SJSA1 (cell line): ENCODE measurements around the gene GRWD1. TPM values are rescaled to one million over a fixed set of nuclear protein-coding genes. Genes with fewer than 3 reads are reported as not detected.

Experiments used
- DNase-seq, 2 experiments: peaks; one replicate each; pipeline ENCODE4 v3.0.0-alpha.2; 2015 to 2020; ENCODE audit warnings: low spot score in 2 of 2, low read depth in 1 of 2
- H3K27ac ChIP-seq: fragments of 250-450 bp; sonication (Bioruptor Pico); 2 replicates; pipeline ENCODE4 v1.5.1; 2020; ENCODE audit warnings: mild to moderate bottlenecking, moderate library complexity
- H3K27me3 ChIP-seq: fragments of 250-450 bp; sonication (Bioruptor Pico); replicated peaks from 2 replicates; pipeline ENCODE4 v1.5.1; 2020; ENCODE audit warnings: mild to moderate bottlenecking, moderate library complexity
- H3K36me3 ChIP-seq: fragments of 250-450 bp; sonication (Bioruptor Pico); 2 replicates; pipeline ENCODE4 v1.5.1; 2020; ENCODE audit warnings: mild to moderate bottlenecking
- H3K4me1 ChIP-seq: fragments of 250-450 bp; sonication (Bioruptor Pico); replicated peaks from 2 replicates; pipeline ENCODE4 v1.6.1; 2021; ENCODE audit warnings: mild to moderate bottlenecking
- H3K4me3 ChIP-seq: fragments of 250-450 bp; sonication (Bioruptor Pico); 2 replicates; pipeline ENCODE4 v1.5.1; 2020; ENCODE audit warnings: mild to moderate bottlenecking
- H3K9me3 ChIP-seq: fragments of 250-450 bp; sonication (Bioruptor Pico); replicated peaks from 2 replicates; pipeline ENCODE4 v1.5.1; 2020; ENCODE audit warnings: mild to moderate bottlenecking
- total RNA-seq: library from RNA; depleted of rRNA; stranded (reverse); fragments of >200 nt; shearing (Covaris generic); gene quantifications from 2 replicates; pipeline ENCODE4 v1.2.3, GENCODE V29; 2014; rRNA removed

GRWD1 gene
- 50.5 and 73.1 TPM in 2 replicates for total RNA-seq

DNA sequence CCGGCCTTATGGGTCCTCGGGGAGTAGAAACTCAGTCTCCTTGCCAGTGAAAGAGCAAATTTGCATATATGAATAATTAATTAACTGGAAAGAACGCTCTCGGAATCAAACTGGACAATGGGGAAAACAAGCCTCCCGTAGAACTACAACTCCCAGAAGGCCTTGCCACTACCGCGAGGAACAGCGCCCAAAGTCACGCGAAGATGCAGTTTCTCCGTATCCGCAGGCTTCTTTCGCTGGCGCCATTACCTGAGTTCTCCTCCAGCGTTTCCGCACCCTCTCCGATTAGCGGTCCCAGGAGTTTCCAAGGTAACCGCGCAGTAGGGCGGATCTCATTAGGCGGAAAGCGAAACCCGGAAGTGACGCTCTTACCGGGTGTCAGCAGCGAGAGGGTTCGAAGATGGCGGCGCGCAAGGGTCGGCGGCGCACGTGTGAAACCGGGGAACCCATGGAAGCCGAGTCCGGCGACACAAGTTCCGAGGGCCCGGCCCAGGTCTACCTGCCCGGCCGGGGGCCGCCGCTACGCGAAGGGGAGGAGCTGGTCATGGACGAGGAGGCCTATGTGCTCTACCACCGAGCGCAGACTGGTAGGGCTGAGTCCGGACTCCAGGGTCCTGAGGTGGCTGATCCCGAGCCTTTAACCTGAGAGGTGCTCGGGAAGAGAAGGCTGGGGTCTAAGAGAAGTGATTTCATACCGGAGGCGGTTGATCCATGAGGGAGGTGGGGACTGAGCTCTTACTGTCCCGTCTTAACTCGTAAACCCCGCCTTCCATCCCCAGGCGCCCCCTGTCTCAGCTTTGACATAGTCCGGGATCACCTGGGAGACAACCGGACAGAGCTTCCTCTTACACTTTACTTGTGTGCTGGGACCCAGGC, at the start of gene GRWD1:
TSS of gene GRWD1 (plus strand) at position 378 of the 876 bp plus-strand sequence. CDS start at position 401, 23 bp downstream.
- H3K4me3 ChIP-seq, result peak within 1 kb of the TSS; percentile 84

DNA sequence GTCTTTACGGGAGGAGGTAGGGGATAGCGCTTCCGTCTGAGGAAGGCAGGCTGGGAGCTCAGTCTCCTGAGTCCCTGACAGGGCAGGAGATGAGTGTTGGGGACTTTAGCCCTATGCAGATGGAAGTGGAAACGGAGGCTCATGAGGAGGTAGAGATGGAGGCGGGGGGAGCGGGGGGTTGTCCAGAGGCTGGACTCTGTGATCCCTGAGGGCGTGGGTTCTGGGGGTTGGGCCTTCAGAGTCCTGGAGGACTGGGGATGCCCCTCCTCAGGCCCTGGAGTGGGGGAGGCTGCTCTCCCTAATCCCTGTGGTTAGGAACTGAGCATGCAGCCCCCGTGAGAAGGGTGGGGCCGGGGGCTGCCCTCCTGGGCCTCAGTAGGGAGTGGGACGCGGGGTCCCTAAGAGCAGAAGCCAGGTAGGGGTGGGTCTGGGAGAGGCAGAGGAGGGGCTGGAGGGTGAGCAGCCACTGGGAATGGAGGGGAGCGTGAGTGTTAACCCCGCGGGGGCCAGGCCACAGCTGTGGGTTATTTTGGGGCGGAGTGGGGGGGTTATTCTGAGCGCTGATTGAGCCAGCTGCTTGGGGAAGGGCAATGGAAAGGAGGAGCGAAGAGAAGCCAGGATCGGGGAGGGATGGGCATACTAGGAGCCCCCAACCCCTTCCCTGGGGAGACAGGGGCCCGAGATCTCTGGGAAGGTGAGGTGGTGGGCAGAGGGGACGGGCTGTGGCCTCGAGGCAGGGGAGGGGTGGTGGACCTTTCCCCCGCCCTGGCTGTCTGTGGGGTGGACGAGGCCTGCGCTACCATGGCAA, 49.6 kb upstream of the GRWD1 start:
- DNase-seq, result no peak
- H3K4me1 ChIP-seq, result peaks cover 26% of the 10 kb centered on the region
- H3K27ac ChIP-seq, result no peak overlapping the region
- H3K36me3 ChIP-seq, result no peaks in the 10 kb centered on the region
- peaks cover 47% of the 10 kb centered on the region for H3K27me3 ChIP-seq
- H3K9me3 ChIP-seq, result no peaks in the 10 kb centered on the region
- H3K4me3 ChIP-seq, result no peak overlapping the region

More for the DNA sequence above, at the start of gene GRWD1:
- no peaks in the 10 kb centered on the region for H3K9me3 ChIP-seq
- H3K36me3 ChIP-seq, result peaks cover 49% of the 10 kb centered on the region
- peaks cover 29% of the 10 kb centered on the region for H3K4me1 ChIP-seq
- peaks cover 16% of the 10 kb centered on the region for H3K27me3 ChIP-seq
- H3K27ac ChIP-seq, result peak within 1 kb of the TSS; percentile 87
- peak; percentile 92 to 96 for DNase-seq

DNA sequence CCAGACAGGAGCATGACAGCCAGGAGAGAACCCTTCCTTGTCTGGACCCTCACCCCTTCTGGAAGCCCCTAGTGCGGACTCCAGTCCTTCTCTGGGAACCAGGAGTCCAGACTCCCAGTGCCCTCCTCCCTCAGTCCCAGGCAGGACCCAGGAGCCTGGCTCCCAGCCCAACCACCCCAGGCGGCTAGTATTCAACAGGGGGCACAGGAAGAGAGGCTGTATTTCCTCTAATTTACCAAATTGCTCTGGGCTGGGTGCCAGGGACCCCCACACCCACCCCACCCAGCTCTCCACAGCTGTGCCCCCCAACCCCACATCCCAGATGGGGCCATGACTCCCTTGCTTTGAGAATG, 49.0 kb upstream of the GRWD1 start:
- Histone ChIP-seq H3K4me1 (peaks cover 26% of the 10 kb centered on the region), H3K27me3 (peaks cover 47% of the 10 kb centered on the region), H3K27ac (no peak overlapping the region), H3K36me3 (no peaks in the 10 kb centered on the region), H3K9me3 (no peaks in the 10 kb centered on the region), H3K4me3 (no peak overlapping the region)
- no peak for DNase-seq

DNA sequence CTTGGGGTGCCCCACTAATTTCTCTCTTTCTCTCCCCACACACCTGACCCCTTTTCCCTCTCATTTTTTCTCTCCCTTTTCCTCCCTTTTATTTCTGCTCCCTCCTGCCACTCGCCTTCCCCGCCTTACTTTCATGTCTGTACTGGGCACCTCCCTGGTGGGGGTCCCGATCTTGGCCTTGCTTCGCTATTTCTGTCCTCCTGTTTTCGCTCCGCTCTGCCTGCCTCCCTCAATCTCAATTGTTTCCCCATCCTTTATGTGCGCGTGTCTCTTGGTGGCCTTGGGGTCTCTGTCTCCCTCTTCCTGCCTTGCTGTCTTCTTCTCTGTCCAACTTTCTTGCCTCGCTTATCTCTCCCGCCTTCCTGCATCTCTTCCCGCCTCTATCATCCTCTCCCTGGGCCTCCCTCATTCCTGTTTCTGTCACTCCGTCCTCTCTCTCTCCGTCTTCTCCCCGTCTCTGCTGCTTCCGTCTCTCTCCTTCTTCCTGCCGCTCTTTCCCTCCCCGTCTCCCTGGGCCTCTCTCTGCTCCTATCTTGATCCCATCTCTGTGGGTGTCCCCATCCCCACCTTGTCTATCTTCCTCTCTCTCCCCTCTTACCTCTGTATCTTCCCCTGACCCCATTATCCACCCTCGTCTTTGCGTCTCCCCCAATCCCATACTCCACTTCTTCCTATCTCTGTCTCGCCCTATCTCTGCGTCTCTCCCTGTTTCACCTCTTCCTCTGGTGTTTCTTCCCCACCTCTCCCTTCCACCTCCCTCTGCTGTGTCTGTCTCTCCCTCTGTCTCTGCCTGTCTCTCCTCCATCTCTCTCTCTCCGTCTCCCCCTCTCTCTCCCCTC, 48.3 kb upstream of the GRWD1 start:
- DNase-seq, result no peak
- H3K36me3 ChIP-seq, result no peaks in the 10 kb centered on the region
- H3K27ac ChIP-seq, result no peak overlapping the region
- peaks cover 47% of the 10 kb centered on the region for H3K27me3 ChIP-seq
- peaks cover 26% of the 10 kb centered on the region for H3K4me1 ChIP-seq
- H3K9me3 ChIP-seq, result no peaks in the 10 kb centered on the region
- H3K4me3 ChIP-seq, result peak overlapping the region; percentile 35

DNA sequence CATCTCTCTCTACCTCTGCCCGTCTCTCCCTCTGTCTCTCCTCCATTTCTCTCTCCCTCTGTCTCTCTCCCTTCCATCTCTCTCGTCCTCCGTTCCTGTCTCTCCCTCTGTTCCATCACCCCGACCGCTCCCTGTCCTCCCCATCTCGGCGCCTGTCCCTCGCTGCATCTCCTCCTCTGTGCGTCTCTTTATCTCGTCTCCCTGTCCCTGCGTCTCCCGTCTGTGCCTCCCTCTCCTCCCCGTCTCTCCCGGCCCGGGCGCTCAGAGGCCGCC, 47.7 kb upstream of the GRWD1 start:
- H3K4me3 ChIP-seq, result peak overlapping the region; percentile 35
- no peak for DNase-seq
- no peaks in the 10 kb centered on the region for H3K9me3 ChIP-seq
- no peak overlapping the region for H3K27ac ChIP-seq
- no peaks in the 10 kb centered on the region for H3K36me3 ChIP-seq
- H3K4me1 ChIP-seq, result peaks cover 26% of the 10 kb centered on the region
- H3K27me3 ChIP-seq, result peaks cover 47% of the 10 kb centered on the region

DNA sequence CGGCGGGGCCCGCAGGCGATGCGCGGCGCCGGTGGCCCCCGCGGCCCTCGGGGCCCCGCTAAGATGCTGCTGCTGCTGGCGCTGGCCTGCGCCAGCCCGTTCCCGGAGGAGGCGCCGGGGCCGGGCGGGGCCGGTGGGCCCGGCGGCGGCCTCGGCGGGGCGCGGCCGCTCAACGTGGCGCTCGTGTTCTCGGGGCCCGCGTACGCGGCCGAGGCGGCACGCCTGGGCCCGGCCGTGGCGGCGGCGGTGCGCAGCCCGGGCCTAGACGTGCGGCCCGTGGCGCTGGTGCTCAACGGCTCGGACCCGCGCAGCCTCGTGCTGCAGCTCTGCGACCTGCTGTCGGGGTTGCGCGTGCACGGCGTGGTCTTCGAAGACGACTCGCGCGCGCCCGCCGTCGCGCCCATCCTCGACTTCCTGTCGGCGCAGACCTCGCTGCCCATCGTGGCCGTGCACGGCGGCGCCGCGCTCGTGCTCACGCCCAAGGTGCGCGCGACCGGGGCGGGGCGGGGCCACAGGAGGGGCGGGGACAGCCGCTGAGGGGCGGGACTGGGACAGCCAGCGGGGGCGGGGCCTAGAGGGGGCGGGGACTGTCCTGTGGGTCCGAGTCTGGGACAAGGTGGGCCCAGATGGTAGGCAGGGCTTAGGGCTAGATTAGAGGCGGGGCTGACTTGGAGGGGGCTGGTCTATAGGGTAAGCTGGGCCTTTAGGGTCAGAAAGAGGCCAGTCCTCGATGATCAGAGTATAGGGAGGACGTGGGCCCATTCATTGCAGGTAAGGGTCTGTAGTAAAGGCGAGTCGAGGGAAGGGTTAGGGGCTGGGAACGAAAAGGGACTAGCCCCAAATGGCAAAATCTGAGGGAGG, 47.2 kb upstream of the GRWD1 start:
- Histone ChIP-seq H3K9me3 (no peaks in the 10 kb centered on the region), H3K4me1 (peaks cover 23% of the 10 kb centered on the region), H3K27ac (no peak overlapping the region), H3K4me3 (peak overlapping the region; percentile 35), H3K27me3 (peaks cover 43% of the 10 kb centered on the region), H3K36me3 (no peaks in the 10 kb centered on the region)
- peak in 1 of 2 experiments; percentile 67 for DNase-seq

DNA sequence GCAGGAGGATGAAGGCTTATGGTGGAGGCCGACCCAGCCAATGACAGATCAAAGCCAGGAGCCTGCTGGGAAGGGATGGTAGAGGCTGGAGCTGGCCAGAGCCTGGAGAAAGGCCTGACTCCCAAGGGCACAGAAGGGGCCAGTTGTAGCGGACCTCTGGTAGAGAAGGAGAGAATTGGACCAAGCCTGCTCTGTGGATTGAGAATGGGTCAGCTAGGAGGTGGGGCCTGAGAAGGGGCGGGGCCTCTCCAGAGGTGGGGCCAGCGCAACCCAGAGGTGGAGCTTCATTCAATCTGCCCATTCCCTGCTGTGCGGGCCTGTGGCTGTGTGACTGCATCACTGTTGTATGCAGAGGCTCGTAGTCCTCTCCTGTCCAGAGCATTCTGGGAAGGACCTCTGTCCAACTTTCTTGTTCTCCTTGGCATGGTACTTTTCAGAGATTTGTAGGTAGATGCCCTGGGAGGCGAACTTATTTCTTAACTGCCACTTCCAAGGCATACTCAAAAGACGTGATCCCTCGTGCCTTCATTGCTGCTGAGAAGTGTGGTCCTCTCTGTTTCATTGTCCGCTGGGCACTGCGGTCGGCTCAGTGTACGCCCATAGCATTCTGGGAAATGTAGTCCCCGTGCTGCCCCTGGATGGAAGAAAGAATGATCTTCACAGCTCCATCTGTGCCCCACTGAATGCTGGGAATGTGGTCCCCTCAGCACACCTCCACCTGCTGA, 45.6 kb upstream of the GRWD1 start:
- DNase-seq, result peak; percentile 65 to 72
- H3K4me3 ChIP-seq, result peak overlapping the region; percentile 13; the same call in 1 of the 2 replicates
- no peaks in the 10 kb centered on the region for H3K9me3 ChIP-seq
- H3K27me3 ChIP-seq, result peaks cover 29% of the 10 kb centered on the region
- peaks cover 18% of the 10 kb centered on the region for H3K4me1 ChIP-seq
- H3K27ac ChIP-seq, result no peak overlapping the region
- no peaks in the 10 kb centered on the region for H3K36me3 ChIP-seq

DNA sequence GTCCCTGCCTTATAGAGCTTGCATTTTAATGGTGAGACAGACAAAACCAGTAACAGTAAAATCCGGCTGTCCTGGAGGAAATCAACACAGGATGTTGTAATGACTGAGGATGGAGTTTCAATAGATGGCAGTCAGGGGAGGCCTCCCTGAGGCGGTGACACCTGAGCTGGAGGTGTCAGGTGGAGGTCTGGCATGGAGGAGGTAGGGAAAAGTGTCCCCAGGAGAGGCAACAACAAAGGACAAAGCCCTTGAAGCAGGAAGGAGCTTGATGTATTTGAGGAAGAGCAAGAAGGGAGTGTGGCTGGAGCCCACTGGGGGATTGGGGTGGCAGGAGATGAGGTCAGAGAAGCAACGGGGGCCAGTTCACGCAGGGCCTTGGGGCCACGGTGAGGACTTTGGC, 44.5 kb upstream of the GRWD1 start:
- peaks cover 18% of the 10 kb centered on the region for H3K4me1 ChIP-seq
- no peak for DNase-seq
- H3K27me3 ChIP-seq, result peaks cover 18% of the 10 kb centered on the region
- H3K27ac ChIP-seq, result no peak overlapping the region
- no peaks in the 10 kb centered on the region for H3K9me3 ChIP-seq
- no peaks in the 10 kb centered on the region for H3K36me3 ChIP-seq
- no peak overlapping the region for H3K4me3 ChIP-seq

DNA sequence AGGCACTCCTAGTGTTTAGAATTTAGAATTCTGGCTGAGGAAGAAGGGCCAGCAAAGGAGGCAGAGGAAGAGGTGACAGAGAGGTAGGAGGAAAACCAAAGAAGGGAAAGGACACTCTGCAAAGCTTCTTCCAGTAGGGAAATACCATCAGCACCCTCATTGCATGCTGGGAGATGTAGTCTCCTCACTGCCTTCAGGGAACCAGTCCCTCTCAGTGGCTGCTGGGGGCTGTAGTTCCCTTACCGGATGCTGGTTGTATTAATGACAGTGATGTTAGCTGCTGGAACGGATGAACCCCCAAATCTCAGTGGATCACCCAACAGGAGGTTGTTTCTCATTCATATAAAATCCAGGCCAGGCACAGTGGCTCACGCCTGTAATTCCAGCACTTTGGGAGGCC, 42.2 kb upstream of the GRWD1 start:
- Histone ChIP-seq H3K4me3 (no peak overlapping the region), H3K4me1 (peaks cover 9% of the 10 kb centered on the region), H3K36me3 (no peaks in the 10 kb centered on the region), H3K27me3 (no peaks in the 10 kb centered on the region), H3K9me3 (no peaks in the 10 kb centered on the region), H3K27ac (no peak overlapping the region)
- peak in 1 of 2 experiments; percentile 37 for DNase-seq

DNA sequence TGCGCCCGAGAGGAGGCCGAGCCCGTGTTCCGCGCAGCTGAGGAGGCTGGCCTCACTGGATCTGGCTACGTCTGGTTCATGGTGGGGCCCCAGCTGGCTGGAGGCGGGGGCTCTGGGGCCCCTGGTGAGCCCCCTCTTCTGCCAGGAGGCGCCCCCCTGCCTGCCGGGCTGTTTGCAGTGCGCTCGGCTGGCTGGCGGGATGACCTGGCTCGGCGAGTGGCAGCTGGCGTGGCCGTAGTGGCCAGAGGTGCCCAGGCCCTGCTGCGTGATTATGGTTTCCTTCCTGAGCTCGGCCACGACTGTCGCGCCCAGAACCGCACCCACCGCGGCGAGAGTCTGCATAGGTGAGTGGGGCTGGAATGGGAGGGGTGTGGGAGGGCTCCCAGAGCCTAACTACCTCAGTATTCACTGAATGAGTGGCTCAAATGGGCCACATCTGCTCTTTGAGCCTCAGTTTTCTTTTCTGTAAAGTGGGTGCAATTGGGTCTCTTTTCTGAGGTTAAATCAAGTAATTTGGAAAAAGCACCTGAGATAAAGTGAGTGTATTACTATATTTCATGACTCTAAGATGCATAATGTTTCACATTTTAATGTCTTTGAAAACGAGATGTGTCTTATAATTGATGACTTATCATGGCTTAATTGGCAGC, 40.6 kb upstream of the GRWD1 start:
- peaks cover 5% of the 10 kb centered on the region for H3K4me1 ChIP-seq
- H3K4me3 ChIP-seq, result no peak overlapping the region
- H3K27ac ChIP-seq, result no peak overlapping the region
- no peaks in the 10 kb centered on the region for H3K36me3 ChIP-seq
- H3K9me3 ChIP-seq, result no peaks in the 10 kb centered on the region
- no peaks in the 10 kb centered on the region for H3K27me3 ChIP-seq
- no peak for DNase-seq

DNA sequence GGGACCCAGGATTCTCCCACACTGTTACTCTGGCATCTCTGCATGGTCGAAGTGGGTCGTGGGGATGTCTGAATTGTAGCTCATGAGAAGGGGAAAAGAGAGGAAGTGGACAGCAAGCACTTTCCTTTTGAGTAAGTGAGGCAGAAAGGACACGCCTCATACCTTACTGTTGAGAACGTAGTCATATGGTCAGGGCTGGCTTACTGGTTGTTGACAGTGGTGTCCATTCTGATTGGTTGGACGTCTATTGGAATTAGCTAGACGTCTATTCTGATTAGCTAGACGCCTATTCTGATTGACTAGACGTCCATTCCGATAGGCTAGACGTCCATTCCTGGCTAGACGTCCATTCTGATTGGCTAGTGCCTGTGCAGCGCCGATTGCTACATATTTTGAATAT, 39.9 kb upstream of the GRWD1 start:
- Histone ChIP-seq H3K36me3 (no peaks in the 10 kb centered on the region), H3K4me3 (no peak overlapping the region), H3K27ac (no peak overlapping the region), H3K27me3 (no peaks in the 10 kb centered on the region), H3K9me3 (no peaks in the 10 kb centered on the region), H3K4me1 (no peaks in the 10 kb centered on the region)
- DNase-seq, result no peak
